ENCODE measurements around the gene STIL.
A peak's percentile ranks its signal among the peaks of the same experiment; 100 is the strongest.

DNA sequence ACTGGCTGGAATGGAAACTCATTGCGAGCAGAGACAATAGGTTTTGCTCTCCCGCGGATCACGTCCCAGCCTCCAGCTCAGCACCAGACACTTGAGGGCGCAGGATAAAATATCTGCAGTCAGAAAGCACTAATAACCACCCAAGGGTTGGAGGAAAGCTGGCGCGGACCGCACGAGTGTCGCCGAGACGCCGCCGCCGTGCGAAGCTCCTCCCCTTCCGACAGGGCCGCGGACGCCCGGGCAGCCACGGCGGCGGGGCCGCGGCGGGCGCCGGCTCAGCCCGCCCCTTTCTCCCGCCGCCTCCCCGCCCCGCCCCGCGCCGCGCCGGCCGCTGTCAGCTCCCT is 19.6 kb upstream of the STIL start, which contains the start of gene CMPK1:
- TF ChIP-seq, protein P1, sequence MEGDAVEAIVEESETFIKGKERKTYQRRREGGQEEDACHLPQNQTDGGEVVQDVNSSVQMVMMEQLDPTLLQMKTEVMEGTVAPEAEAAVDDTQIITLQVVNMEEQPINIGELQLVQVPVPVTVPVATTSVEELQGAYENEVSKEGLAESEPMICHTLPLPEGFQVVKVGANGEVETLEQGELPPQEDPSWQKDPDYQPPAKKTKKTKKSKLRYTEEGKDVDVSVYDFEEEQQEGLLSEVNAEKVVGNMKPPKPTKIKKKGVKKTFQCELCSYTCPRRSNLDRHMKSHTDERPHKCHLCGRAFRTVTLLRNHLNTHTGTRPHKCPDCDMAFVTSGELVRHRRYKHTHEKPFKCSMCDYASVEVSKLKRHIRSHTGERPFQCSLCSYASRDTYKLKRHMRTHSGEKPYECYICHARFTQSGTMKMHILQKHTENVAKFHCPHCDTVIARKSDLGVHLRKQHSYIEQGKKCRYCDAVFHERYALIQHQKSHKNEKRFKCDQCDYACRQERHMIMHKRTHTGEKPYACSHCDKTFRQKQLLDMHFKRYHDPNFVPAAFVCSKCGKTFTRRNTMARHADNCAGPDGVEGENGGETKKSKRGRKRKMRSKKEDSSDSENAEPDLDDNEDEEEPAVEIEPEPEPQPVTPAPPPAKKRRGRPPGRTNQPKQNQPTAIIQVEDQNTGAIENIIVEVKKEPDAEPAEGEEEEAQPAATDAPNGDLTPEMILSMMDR (conservative IDR thresholded peaks at IDR 0.05) = peak; percentile 18
- no peak for TF ChIP-seq ZFX (IDR thresholded peaks at IDR 0.05)

All from C4-2B (cell line).